ENCODE results near the gene RHNO1. TPM values are rescaled to one million over a fixed set of nuclear protein-coding genes. Genes with fewer than 3 reads are reported as not detected.

The RHNO1 gene
- total RNA-seq, 4 donors from 2014 or later: 17.2 to 33.1 (median 21.0) TPM

GRCh38 chr12:2833810-2834209 is 43.2 kb upstream of the RHNO1 start:
- no peaks in the 10 kb centered on the region for H3K9me3 ChIP-seq
- no peak overlapping the region for H3K4me3 ChIP-seq
- peaks cover 37% of the 10 kb centered on the region for H3K36me3 ChIP-seq
- no peaks in the 10 kb centered on the region for H3K27me3 ChIP-seq
- peaks cover 27% of the 10 kb centered on the region for H3K4me1 ChIP-seq
- 78% methylated on average over 9 of the region's 9 CpGs for WGBS
- no peak for DNase-seq (ENCODE audit: low spot score in 2 of 2)
- TF ChIP-seq POLR2AphosphoS5 (IDR thresholded peaks at IDR 0.05) (no peak), EP300 (IDR thresholded peaks at IDR 0.05) (no peak), POLR2A (IDR thresholded peaks at IDR 0.05) (no peak), CTCF (IDR thresholded peaks at IDR 0.05) (no peak)
- no peak overlapping the region for H3K27ac ChIP-seq

GRCh38 chr12:2834581-2835491 is 42.2 kb upstream of the RHNO1 start, which contains the start of gene NRIP2:
TSS of gene NRIP2 (minus strand) at chr12:2835035. CDS start at chr12:2834983, 52 bp downstream.
- DNase-seq (ENCODE audit: low spot score in 2 of 2): no peak
- H3K27ac ChIP-seq: no peak within 1 kb of the TSS
- TF ChIP-seq POLR2A (IDR thresholded peaks at IDR 0.05): no peak

GRCh38 chr12:2835691-2836403 is 41.2 kb upstream of the RHNO1 start:
- WGBS: 70% methylated on average over 4 of the region's 4 CpGs
- Histone ChIP-seq H3K36me3 (peaks cover 20% of the 10 kb centered on the region), H3K4me1 (peaks cover 27% of the 10 kb centered on the region), H3K27me3 (no peaks in the 10 kb centered on the region), H3K27ac (no peak overlapping the region), H3K4me3 (no peak overlapping the region), H3K9me3 (no peaks in the 10 kb centered on the region)
- DNase-seq (ENCODE audit: low spot score in 2 of 2): no peak
- TF ChIP-seq POLR2AphosphoS5 (IDR thresholded peaks at IDR 0.05): no peak
- TF ChIP-seq CTCF (IDR thresholded peaks at IDR 0.05): no peak
- TF ChIP-seq POLR2A (IDR thresholded peaks at IDR 0.05): no peak
- TF ChIP-seq EP300 (IDR thresholded peaks at IDR 0.05): no peak

More at GRCh38 chr12:2834581-2835491, 42.2 kb upstream of the RHNO1 start, which contains the start of gene NRIP2:
- Histone ChIP-seq H3K4me3 (peak within 1 kb of the TSS; percentile 5), H3K9me3 (no peaks in the 10 kb centered on the region), H3K27me3 (no peaks in the 10 kb centered on the region), H3K4me1 (peaks cover 27% of the 10 kb centered on the region), H3K36me3 (peaks cover 30% of the 10 kb centered on the region)
- WGBS: 29% methylated on average over 32 of the region's 32 CpGs

- H3K36me3 ChIP-seq: peaks cover 13% of the 10 kb centered on the region
- H3K27ac ChIP-seq: no peak overlapping the region
- no peak overlapping the region for H3K4me3 ChIP-seq
- H3K9me3 ChIP-seq: no peaks in the 10 kb centered on the region
- TF ChIP-seq EP300 (IDR thresholded peaks at IDR 0.05): no peak
- no peak for TF ChIP-seq POLR2AphosphoS5 (IDR thresholded peaks at IDR 0.05)
- TF ChIP-seq POLR2A (IDR thresholded peaks at IDR 0.05): no peak
- TF ChIP-seq CTCF (IDR thresholded peaks at IDR 0.05): no peak
- WGBS: 84% methylated on average over 8 of the region's 8 CpGs
- no peaks in the 10 kb centered on the region for H3K27me3 ChIP-seq
- peaks cover 27% of the 10 kb centered on the region for H3K4me1 ChIP-seq
- no peak for DNase-seq (ENCODE audit: low spot score in 2 of 2)
Observed at GRCh38 chr12:2836574-2836973, 40.4 kb upstream of the RHNO1 start.

- no peaks in the 10 kb centered on the region for H3K27me3 ChIP-seq
- 56% methylated on average over 9 of the region's 9 CpGs for WGBS
- no peak for DNase-seq (ENCODE audit: low spot score in 2 of 2)
- H3K4me1 ChIP-seq: peaks cover 3% of the 10 kb centered on the region
- no peak overlapping the region for H3K4me3 ChIP-seq
- H3K36me3 ChIP-seq: peaks cover 29% of the 10 kb centered on the region
- no peak for TF ChIP-seq POLR2A (IDR thresholded peaks at IDR 0.05)
- TF ChIP-seq EP300 (IDR thresholded peaks at IDR 0.05): no peak
- no peak overlapping the region for H3K27ac ChIP-seq
- H3K9me3 ChIP-seq: no peaks in the 10 kb centered on the region
Observed at GRCh38 chr12:2841056-2841650, 35.9 kb upstream of the RHNO1 start.

Measured in suprapubic skin (tissue), 4 donors.